GM19099 (cell line): ENCODE results near the gene ZNF692.

Experiments used
- POLR2A ChIP-seq: IDR thresholded peaks from 3 replicates; pipeline ENCODE4 v1.6.1; 2011; ENCODE audit warnings: low read depth; ENCODE audit not compliant: insufficient read length; ENCODE audit errors: extremely low read depth

Gene ZNF692

DNA sequence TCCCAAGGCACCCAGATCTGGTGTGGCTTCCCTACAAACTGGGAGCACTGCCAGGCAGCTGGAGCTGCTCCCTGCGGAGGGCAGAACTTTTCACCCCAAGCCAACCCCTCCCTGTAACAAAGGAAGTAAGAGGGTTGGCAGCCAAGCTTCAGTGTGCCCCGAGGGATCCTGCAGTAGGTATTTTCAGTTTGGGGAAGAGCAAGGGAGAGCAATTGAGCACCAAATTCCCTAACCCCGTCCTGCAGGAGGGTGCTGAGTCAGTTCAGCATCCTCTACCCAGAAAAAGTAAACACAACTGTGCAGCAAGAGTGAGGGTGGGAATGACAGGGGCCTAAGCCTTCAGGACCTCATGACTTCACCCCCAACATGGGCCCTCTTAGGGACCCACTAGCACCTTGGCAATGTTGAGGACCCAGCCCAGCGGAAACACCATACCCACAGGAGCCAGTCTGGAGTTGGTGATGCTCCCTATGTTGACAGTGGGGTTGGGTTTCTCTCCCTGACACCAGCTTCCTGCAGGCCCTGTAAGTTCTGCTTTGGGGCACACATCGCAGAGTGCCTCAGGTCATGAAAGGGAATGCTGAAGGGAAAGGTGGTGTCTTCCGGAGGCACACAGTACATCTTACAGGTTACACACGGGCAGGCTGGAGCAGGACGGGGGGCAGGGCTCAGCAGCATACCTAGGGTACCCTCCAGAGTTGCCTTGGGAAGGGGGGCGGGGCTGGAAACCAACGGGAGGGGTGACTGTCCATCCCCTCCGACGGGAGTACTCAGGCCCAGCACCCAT, 48.0 kb downstream of the ZNF692 start:
- TF ChIP-seq POLR2A, result no peak

DNA sequence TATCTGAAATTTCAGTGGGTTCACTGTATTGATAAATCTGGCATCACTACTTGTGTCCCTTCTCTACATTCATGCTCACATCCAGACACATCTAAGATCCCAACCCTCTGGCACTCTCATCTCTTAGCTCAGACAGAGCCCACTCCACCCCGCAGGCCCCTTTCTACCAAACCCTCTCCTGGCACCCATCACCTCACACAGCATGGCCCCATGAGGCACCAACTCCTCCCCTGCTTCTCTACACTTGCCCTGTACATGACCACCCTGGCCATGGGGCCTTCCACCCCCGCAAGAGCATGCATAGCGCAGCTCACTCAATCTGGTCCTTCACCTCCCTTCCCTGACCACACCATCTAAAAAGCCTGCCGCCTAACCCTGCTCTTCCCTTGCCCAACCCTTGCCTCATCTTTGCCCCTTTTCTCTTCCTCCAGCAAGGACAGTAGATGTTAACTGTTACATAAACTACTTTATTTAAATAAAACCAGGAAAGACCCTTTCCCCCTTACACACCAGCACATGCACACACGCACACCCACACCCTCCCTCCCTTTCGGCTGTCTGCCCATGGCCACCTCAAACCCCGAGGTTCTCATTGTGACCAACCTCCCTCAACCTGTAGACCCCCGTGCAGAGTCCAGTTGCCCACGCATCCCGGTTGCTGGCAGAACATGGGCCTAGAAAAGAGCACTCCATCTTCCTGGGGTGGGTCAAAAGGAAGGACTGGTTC, 48.7 kb downstream of the ZNF692 start:
- TF ChIP-seq POLR2A, result no peak

DNA sequence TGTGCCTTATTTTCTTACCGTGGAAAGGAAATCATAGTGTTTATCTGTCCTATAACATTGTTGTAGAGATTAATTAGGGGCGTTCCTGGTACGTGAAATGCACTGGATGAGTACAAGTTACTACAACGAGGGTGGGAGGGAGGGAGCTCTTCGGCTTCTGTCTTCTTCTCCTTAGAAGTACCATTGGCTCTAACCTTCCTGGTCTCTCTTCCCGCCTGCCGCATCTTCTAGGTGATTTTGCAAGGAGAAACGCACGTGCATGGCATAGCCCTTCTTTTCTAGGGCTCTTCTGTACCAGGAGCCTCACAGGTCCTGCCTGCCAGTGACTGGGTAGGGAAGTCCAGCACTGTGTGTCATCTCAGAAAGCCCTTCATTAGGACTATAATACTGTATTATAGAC, 50.0 kb downstream of the ZNF692 start:
- no peak for TF ChIP-seq POLR2A

DNA sequence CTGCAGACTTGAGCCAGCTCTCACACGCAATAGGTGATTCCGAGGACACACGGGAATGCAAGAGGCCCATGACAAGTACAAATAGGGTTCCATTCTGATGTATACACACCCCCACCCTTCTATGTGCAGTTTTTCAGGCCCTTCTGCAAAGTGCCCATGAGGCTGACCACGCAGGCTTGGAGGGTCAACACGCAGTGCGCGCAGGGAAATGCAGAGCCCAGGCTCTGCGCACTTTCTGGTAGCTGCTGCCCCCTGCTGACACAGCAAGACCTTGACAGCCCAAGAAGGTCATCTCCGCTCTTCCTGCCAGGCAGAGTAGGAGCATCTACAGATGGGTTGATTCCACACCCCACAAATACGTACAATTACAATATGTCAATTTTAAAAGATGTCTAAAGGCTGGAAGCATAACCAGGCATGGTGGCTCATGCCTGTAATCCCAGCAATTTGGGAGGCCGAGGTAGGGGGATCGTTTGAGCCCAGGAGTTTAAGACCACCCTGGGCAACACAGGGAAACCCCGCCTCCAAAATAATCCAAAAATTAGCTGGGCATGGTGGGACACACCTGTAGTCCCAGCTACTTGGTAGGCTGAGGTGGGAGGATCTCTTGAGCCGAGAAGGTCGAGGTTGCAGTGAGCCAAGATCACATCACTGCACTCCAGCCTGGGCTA, 51.7 kb downstream of the ZNF692 start:
- TF ChIP-seq POLR2A, result no peak

DNA sequence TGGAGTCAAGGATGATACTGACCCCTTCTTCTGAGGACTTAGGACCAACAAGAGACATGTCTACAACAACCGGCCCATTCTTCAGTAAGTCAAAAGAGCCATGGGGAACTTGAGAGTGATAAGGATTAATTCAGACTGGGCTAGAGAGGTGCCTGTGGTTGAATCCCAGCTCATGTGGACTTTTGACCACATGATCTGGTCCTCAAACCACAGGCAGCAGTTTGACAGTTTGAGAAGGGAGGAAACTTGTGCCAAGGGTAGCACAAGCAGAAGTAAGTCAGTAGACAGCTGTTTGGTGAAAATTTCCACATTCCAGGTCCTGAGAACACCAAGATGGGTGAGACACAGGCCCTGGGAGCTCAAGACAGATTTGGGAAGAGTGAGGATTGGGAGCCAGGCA, 53.0 kb downstream of the ZNF692 start:
- no peak for TF ChIP-seq POLR2A

DNA sequence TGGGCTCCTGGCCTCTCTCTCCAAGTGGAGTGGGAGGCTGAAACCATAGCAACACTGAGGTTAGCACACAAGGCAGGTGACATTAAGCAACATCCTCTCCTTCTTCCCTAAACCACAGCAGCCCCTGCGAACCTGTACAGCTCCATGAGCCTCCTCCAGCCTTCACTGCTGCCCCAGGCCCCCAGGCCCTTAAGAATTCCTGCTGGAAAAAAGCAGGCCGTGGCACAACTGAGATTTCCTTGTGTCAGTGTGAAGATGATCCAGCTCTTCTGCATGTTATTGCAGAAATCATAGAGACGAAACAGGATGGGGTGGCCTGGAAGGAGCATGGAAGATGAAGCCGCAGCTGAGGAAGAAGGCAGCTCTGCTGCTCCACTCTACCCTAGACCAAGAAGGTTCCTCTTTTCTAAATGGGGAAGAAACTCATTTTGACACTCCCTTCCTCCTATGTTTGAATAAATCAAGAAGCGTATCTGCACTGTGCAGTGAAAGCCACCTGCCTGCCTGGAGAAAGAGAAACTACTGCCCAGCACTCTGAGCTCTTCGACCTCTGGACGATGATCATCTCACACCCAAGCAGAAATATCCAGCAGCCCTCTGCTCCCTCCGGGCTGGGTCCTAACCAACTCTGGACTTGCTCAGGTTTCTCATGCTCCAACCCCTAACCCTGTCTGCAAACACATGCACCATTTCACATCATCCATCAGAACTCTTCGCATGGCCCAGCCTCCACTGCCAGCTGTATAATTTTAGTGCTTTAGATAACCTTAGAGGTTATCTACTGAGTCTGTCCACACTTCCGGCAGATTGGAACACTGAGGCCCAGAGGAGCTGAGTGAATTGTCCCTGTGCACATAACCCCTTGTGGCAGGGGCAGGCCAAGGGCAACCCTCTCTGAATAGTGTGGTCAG, 53.9 kb downstream of the ZNF692 start:
- peak; percentile 29 for TF ChIP-seq POLR2A

DNA sequence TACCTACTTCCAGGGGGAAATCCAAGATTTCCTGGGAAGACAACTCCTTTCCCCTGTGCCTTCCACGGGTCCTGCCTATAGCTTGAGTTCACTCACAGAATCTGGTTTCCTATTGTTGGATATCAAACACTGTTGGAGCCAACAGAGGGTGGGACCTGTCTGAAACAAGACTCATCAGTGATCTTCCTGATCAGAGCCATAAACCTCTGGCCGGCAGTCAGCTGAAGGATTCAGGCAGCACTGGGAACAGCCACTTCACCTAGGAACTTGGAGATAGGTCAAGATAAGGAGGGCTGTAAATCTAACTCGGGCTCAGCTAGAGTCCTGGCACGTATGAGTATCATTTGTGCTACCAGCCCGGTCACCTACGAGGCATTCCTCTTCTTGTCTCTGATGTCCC, 56.4 kb downstream of the ZNF692 start:
- no peak for TF ChIP-seq POLR2A

DNA sequence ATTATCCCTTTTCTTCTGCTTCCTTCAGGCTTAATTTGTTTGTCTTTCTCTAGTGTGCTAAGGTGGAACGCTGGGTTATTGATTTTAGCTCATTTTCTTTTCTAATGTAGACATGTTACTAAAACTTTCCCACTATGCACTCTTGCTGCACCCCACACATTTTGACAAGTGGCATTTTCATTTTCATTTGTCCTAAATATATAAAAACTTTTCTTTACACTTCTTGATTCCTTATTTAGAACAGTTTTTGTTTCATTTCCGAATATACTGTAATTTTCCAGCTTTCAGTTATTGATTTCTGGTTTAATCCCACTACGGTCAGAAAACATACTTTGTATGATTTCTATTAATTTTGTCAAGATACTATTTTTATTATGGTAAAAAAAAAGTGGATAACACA, 58.4 kb downstream of the ZNF692 start:
- TF ChIP-seq POLR2A, result no peak
